Astrocyte (in vitro differentiated cells and primary cell): ENCODE results near the gene DUSP16. TPM values are rescaled to one million over a fixed set of nuclear protein-coding genes. Genes with fewer than 3 reads are reported as not detected.

Experiments
- DNase-seq: peaks from one replicate; pipeline ENCODE4 v3.0.0-alpha.2; 2010; ENCODE audit warnings: low read depth
- FAIRE-seq: peaks from 2 replicates; lab custom pipeline; 2011; peaks lifted over from hg19 to GRCh38; lab: Jason Lieb, UNC
- H2AFZ ChIP-seq: 2 replicates; pipeline ENCODE4 v1.6.0; 2012; ENCODE audit warnings: low read depth, low read length, inconsistent platforms
- H3K27ac ChIP-seq: 2 replicates; pipeline ENCODE4 v1.5.1; 2011; ENCODE audit warnings: low read depth, low read length, inconsistent platforms
- H3K27me3 ChIP-seq: 2 replicates; pipeline ENCODE4 v1.6.0; 2011; ENCODE audit warnings: low read length, inconsistent platforms; ENCODE audit not compliant: insufficient read depth
- H3K36me3 ChIP-seq: 2 replicates; pipeline ENCODE4 v1.5.1; 2011; ENCODE audit warnings: low read length, inconsistent platforms; ENCODE audit not compliant: insufficient read depth
- H3K4me1 ChIP-seq: 2 replicates; pipeline ENCODE4 v1.5.1; 2011; ENCODE audit warnings: low read length, inconsistent platforms; ENCODE audit not compliant: insufficient read depth
- H3K4me2 ChIP-seq: 2 replicates; pipeline ENCODE4 v1.6.0; 2012; ENCODE audit warnings: low read length, inconsistent platforms
- H3K4me3 ChIP-seq: 2 replicates; pipeline ENCODE4 v1.5.1; 2011; ENCODE audit warnings: low read depth, mild to moderate bottlenecking, low read length, inconsistent platforms; ENCODE audit not compliant: insufficient read depth
- H3K79me2 ChIP-seq: 2 replicates; pipeline ENCODE4 v1.6.0; 2012; ENCODE audit warnings: mild to moderate bottlenecking, low read length, inconsistent platforms; ENCODE audit not compliant: insufficient read depth
- H3K9ac ChIP-seq: 2 replicates; pipeline ENCODE4 v1.6.0; 2012; ENCODE audit warnings: mild to moderate bottlenecking, low read length, inconsistent platforms
- H3K9me3 ChIP-seq: 2 replicates; pipeline ENCODE4 v1.5.1; 2012; ENCODE audit warnings: low read depth, mild to moderate bottlenecking, low read length, inconsistent platforms; ENCODE audit not compliant: insufficient read depth
- H4K20me1 ChIP-seq: 2 replicates; pipeline ENCODE4 v1.6.0; 2012; ENCODE audit warnings: low read length, inconsistent platforms; ENCODE audit not compliant: insufficient read depth
- H3K27ac Mint-ChIP-seq: one replicate; pipeline ENCODE4 v1.8.0; 2021; ENCODE audit warnings: mild to moderate bottlenecking, mixed read lengths; ENCODE audit not compliant: unreplicated experiment
- H3K27me3 Mint-ChIP-seq: one replicate; pipeline ENCODE4 v1.8.0; 2021; ENCODE audit warnings: low read depth, mixed read lengths; ENCODE audit not compliant: unreplicated experiment
- H3K36me3 Mint-ChIP-seq: one replicate; pipeline ENCODE4 v1.8.0; 2021; ENCODE audit warnings: low read depth, mixed read lengths; ENCODE audit not compliant: unreplicated experiment
- H3K4me1 Mint-ChIP-seq: one replicate; pipeline ENCODE4 v1.8.0; 2021; ENCODE audit warnings: low read depth, mixed read lengths; ENCODE audit not compliant: unreplicated experiment
- H3K4me3 Mint-ChIP-seq: one replicate; pipeline ENCODE4 v1.8.0; 2021; ENCODE audit warnings: mild to moderate bottlenecking, moderate library complexity, mixed read lengths; ENCODE audit not compliant: unreplicated experiment
- H3K9me3 Mint-ChIP-seq: one replicate; pipeline ENCODE4 v1.8.0; 2021; ENCODE audit warnings: mild to moderate bottlenecking, mixed read lengths; ENCODE audit not compliant: unreplicated experiment
- CTCF ChIP-seq: IDR thresholded peaks from 2 replicates; pipeline ENCODE4 v1.5.1; 2011; ENCODE audit warnings: low read depth, mild to moderate bottlenecking, inconsistent platforms, low read length, moderate library complexity; ENCODE audit not compliant: insufficient read depth
- EZH2 ChIP-seq: IDR thresholded peaks from 2 replicates; pipeline ENCODE4 v1.6.1; 2012; ENCODE audit warnings: mild to moderate bottlenecking, low read length, inconsistent platforms; ENCODE audit not compliant: insufficient read depth
- total RNA-seq: library from RNA; stranded (reverse); gene quantifications from 2 replicates; pipeline ENCODE4 v1.2.1, GENCODE V29; 2021

DUSP16 gene
- total RNA-seq, 1 donor from 2014 or later, result 24.2 TPM

GRCh38 chr12:12481631-12482030 is 81.0 kb downstream of the DUSP16 start:
- TF ChIP-seq CTCF, result no peak
- no peak for TF ChIP-seq EZH2
- Histone ChIP-seq H3K79me2 (no peaks in the 10 kb centered on the region), H3K4me3 (no peak overlapping the region), H3K4me2 (no peak overlapping the region), H3K27ac (no peak overlapping the region), H4K20me1 (peaks cover 10% of the 10 kb centered on the region), H3K27me3 (no peaks in the 10 kb centered on the region), H3K36me3 (peaks cover 20% of the 10 kb centered on the region), H2AFZ (no peak overlapping the region), H3K9me3 (no peaks in the 10 kb centered on the region), H3K4me1 (no peaks in the 10 kb centered on the region), H3K9ac (no peak overlapping the region)
- Mint-ChIP-seq H3K4me1 (peaks cover 4% of the 10 kb centered on the region), H3K9me3 (no peaks in the 10 kb centered on the region), H3K36me3 (peaks cover 20% of the 10 kb centered on the region), H3K4me3 (no peak overlapping the region), H3K27me3 (no peaks in the 10 kb centered on the region), H3K27ac (no peak overlapping the region)
- FAIRE-seq (no peak), DNase-seq (no peak)

- Histone ChIP-seq H3K36me3 (peaks cover 15% of the 10 kb centered on the region), H3K4me3 (no peak overlapping the region), H3K27me3 (no peaks in the 10 kb centered on the region), H3K4me1 (peaks cover 2% of the 10 kb centered on the region), H4K20me1 (peaks cover 15% of the 10 kb centered on the region), H3K4me2 (no peak overlapping the region), H3K9ac (no peak overlapping the region), H3K27ac (no peak overlapping the region), H2AFZ (no peak overlapping the region), H3K9me3 (no peaks in the 10 kb centered on the region), H3K79me2 (peaks cover 3% of the 10 kb centered on the region)
- TF ChIP-seq CTCF, result no peak
- no peak for TF ChIP-seq EZH2
- no peak overlapping the region for H3K27ac Mint-ChIP-seq
- H3K36me3 Mint-ChIP-seq, result peaks cover 26% of the 10 kb centered on the region
- H3K4me1 Mint-ChIP-seq, result no peaks in the 10 kb centered on the region
- H3K4me3 Mint-ChIP-seq, result no peak overlapping the region
- no peak for DNase-seq
- H3K27me3 Mint-ChIP-seq, result no peaks in the 10 kb centered on the region
- FAIRE-seq, result no peak
- no peaks in the 10 kb centered on the region for H3K9me3 Mint-ChIP-seq
Measured at GRCh38 chr12:12480074-12480473, 82.6 kb downstream of the DUSP16 start.

GRCh38 chr12:12477532-12477890 is 85.2 kb downstream of the DUSP16 start:
- peaks cover 15% of the 10 kb centered on the region for H3K36me3 ChIP-seq
- no peak overlapping the region for H3K4me3 ChIP-seq
- DNase-seq (no peak), FAIRE-seq (no peak)
- H3K4me2 ChIP-seq, result no peak overlapping the region
- Mint-ChIP-seq H3K9me3 (no peaks in the 10 kb centered on the region), H3K36me3 (peaks cover 34% of the 10 kb centered on the region), H3K27me3 (no peaks in the 10 kb centered on the region), H3K4me1 (peaks cover 2% of the 10 kb centered on the region), H3K4me3 (no peak overlapping the region), H3K27ac (no peak overlapping the region)
- no peak overlapping the region for H2AFZ ChIP-seq
- no peak overlapping the region for H3K27ac ChIP-seq
- H4K20me1 ChIP-seq, result peaks cover 19% of the 10 kb centered on the region
- H3K4me1 ChIP-seq, result peaks cover 3% of the 10 kb centered on the region
- no peaks in the 10 kb centered on the region for H3K27me3 ChIP-seq
- TF ChIP-seq CTCF (no peak), EZH2 (no peak)
- no peaks in the 10 kb centered on the region for H3K9me3 ChIP-seq
- H3K79me2 ChIP-seq, result peaks cover 3% of the 10 kb centered on the region
- no peak overlapping the region for H3K9ac ChIP-seq
